ENCODE measurements around the gene PIAS4.

Gene PIAS4

DNA sequence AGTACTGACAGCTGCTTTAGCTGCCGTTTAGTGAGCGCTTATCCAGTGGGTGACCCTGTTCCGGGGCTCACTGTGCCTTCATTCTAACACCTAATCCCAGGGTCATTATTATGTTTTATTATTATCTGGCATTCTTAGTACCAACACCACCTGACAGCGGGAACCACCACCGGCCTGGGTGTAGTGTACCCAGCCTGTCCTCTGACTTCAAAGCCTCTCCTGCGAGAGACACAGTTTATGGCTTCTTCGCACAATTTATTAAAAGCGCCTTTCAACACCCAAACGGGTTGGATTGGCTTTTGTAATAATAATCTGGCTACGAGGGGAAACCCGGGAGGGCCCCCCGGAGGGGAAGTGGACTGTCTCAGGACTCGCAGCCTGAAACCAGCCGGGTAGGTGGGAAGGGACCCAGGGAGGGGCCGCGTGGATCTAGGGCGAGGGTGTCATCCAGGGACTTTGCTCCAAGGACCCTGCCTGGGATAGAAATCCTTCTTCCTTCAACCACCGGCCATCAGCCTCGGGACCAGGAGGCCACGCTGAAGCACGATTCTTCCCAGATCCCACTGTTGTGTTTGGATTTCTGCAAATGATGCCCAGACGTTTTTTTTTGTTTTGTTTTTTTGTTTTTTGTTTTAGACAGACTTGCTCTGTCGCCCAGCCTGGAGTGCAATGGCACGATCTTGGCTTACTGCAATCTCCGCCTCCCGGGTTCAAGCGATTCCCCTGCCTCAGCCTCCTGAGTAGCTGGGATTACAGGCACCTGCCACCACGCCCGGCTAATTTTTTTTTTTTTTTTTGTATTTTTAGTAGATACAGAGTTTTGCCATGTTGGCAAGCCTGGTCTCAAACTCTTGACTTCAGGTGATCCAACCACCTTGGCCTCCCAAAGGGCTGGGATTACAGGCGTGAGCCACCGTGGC, 60.8 kb downstream of the PIAS4 start:
- in situ Hi-C loops (cut with HindIII; ENCODE audit: low sequenced_read_pairs) = no loop called here

DNA sequence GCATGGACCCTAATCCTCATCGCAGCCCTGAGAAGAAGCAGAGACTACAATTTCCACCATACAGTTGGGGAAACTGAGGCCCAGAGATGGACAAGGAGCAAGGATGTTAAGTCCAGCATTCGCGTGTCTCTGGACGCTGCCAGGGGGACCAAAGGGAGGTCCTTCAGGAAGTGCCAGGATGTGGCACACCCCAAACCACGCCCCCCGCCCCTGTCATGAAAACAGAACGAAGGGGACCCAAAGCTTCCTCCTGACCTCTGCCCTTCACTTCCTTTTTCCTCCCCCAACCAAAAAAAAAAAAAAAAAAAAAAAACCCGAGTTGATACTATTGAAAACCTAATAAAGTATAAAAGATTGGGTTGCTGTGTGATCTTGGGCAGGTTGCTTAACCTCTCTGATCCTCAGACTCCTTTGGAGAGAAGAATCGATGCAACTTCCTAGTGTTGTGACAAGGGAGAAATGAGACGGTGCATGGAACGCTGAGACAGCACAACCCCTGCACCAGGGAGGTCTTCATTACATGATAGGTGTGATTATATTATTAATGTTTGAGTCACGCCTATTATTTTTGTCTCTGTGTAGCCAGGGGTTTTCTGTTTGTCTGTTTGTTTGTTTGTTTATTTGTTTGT, 61.9 kb downstream of the PIAS4 start:
- in situ Hi-C loops (cut with HindIII; ENCODE audit: low sequenced_read_pairs) = no loop called here

GRCh38 chr19:4071610-4072009, 64.1 kb downstream of the PIAS4 start:
- in situ Hi-C loops (cut with HindIII; ENCODE audit: low sequenced_read_pairs) = no loop called here

GRCh38 chr19:4075373-4075772, 67.8 kb downstream of the PIAS4 start:
- in situ Hi-C loops (cut with HindIII; ENCODE audit: low sequenced_read_pairs) = no loop called here

GRCh38 chr19:4077007-4077374, 69.5 kb downstream of the PIAS4 start:
- in situ Hi-C loops (cut with HindIII; ENCODE audit: low sequenced_read_pairs) = no loop called here

DNA sequence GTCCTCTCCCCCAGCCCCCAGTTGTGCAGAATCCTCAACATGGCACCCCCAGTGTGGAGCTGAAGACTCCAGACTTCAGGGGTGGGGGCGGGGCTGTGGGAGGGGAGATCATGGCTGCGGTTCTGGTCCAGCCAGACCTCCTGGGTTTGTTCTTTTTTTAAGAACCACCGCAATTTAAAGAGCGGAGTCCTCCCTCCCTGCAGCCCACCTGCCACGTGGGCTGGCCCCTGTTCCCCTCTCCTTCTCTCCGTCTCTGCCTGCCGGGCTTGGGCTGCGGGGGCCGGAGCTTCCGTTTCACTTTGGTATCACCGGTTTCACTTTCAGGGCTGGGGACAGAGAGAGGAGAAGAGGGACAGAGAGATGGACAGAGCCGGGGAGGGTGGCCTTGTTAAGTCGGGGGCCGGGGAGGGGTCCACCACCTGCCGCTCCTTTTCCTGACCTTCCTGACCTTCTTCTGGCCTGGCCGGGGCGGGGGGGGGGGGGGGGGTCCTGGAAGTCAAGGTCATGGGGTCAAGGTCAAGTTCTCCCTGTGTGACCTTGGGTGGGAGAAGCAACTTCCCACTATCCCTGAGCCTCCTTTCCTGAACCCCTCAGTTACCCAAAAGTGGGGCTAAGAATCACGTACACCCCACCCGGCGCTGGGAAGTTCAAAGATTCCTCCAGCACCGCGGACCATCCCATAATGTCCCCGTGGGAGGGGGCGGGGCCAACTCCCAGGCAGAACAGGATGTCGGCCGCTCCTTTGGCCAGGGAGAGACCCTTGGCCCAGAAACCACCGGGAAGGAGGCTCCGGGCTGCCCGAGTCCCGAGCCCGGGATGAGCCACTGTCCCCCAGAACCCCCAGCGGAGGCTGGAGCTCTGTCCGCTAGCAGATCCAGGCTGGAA, 70.5 kb downstream of the PIAS4 start:
- in situ Hi-C loops (cut with HindIII; ENCODE audit: low sequenced_read_pairs) = no loop called here

DNA sequence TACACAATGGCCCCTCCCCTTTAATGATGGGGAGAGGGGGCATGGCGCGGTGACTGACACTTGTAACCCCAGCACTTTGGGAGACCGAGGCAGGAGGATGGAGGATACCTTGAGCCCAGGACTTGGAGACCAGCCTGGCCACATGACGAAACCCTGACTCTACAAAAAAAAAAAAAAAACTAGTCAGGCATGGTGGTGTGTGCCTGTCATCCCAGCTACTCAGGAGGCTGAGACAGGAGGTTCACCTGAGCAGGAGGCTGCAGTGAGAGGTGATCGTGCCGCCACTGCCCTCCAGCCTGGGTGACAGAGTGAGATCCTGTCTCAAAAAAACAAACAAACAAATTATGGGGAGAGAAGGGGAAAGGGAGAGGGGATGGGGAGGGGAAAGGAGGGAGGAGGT, 72.9 kb downstream of the PIAS4 start:
- in situ Hi-C loops (cut with HindIII; ENCODE audit: low sequenced_read_pairs) = no loop called here

- in situ Hi-C loops (cut with HindIII; ENCODE audit: low sequenced_read_pairs) = no loop called here
Observed at GRCh38 chr19:4081441-4082129, 74.0 kb downstream of the PIAS4 start.

DNA sequence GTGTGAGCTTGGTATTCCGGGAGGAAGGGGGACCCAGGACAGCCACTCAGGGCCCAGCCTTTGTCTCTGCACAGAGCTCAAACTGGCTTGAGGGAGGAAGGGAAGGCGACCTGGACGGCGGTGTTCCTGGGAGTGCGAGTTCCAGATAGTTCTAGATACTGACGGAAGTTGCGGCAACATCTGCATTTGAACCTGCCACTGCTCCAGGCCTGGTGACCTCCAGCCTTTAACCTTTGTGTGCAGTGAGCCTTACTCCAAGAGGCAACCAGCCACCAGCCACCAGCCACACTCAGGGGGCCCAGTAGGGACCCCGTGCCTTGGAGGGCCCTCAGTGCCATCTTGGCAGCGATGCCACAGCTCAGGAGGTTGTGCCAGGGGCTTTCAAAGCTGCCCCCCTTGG, 74.6 kb downstream of the PIAS4 start:
- in situ Hi-C loops (cut with HindIII; ENCODE audit: low sequenced_read_pairs) = no loop called here

DNA sequence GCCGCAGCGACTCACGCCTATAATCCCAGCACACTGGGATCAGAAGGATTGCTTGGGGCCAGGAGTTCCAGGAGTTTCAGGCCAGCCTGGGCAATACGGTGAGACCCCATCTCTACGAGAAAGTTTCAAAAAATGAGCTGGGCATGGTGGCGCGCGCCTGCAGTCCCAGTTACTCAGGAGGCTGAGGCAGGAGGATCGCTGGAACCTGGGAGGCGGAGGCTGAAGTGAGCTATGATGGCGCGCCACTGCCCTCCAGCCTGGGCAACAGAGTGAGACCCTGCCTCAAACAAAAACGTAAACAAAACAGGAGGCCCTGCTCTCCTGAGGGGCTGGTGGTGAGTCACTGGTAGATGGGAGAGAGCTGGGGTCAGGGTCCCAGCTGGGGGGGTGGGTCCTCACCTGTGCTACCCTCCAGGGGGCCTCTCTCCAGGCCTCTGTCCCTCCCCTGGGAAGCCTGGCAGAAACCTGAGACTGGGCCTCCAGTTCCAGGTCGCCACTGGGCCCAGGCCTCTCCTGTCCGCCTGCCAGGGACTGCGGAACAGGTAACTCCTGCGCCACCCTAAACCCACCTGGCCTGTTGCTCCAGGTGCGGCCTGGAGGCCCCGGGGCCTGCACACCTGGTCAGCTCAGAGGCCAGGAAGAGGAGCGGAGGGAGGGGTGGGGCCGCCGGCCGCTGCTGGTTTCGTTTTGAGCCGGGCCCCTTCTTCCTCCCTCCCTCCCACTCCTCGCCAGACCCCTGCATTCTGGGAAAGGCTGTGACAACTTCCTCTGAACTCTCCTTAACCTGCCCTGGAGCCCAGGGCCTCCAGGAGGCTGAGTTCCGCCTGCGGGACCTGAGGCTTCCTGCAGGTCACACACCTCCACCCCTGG, 76.4 kb downstream of the PIAS4 start:
- in situ Hi-C loops (cut with HindIII; ENCODE audit: low sequenced_read_pairs) = no loop called here

DNA sequence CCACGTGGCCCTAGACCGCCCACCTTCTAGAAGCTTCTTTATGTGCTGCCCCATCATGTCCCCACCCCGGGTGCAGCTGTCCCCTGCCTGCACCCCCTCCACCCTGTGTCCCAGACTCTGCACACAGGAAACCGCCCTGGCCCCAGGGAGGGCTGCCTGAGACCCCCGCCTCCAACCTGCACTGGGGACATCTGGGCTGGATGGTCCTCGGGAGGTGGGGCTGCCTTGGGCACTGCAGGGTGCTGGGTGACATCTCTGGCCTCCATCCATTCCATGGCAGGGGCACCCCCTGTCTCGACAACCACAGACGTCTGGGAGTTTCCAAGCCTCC, 77.0 kb downstream of the PIAS4 start:
- in situ Hi-C loops (cut with HindIII; ENCODE audit: low sequenced_read_pairs) = no loop called here

- in situ Hi-C loops (cut with HindIII; ENCODE audit: low sequenced_read_pairs) = no loop called here
Observed at GRCh38 chr19:4086411-4086867, 78.9 kb downstream of the PIAS4 start.

DNA sequence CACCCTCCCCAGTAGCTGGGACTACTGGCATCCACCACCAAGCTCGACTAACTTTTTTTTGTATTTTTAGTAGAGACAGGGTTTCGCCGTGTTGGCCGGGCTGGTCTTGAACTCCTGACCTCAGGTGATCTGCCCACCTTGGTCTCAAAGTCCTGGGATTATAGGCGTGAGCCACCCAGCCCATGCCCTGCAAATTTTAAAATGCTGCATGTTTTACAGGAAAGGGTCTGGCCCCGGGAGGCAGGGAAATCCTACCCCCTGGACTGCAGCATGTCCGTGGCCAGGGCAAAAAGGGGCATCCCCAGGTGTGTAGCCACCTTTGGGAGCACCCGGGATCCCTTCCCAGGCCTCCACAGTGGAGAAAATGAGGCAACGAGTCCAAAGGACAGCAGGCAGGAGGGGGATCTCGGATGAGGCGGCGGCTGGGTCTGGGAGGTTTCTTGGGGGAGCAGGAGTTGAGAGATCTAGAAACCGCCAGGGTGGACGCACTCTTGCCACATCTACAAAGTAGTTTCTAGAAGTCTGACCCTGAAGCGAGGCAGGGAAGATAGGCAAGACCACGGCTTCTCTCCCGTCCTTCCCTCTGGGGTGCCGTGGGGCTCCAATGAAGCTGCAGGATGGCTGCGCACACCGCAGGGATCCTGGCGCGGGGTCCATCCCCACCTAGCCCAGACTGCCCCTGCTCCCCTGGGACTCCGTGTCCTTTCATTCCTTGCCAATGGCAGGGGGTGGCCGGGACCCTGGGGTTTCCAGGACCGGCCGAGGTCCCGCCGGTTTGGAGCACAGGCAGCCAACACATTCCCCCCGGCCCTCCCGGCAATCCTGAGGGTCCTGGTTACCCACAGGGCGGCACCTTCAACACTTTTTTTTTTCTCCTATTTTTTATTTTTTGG, 80.5 kb downstream of the PIAS4 start:
- in situ Hi-C loops (cut with HindIII; ENCODE audit: low sequenced_read_pairs) = no loop called here

DNA sequence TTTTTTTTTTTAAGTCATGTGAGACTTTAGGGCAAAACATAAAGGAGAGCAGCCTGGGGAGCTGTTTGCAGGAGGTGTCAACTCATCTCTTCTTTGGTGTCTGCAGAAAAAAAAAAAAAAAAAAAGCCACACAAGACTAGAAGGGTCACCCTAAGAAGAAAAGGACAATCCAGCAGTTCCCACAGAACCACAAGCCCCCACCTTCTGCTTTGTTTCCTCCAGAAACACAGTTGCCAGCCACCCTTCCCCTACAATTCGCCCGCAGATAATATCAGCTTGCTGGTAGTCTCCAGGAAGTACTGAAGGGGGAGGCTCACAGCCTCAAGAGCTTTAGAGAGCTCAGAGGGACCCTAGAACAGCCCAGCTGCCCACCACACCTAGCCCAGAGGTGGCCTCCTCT, 81.4 kb downstream of the PIAS4 start:
- in situ Hi-C loops (cut with HindIII; ENCODE audit: low sequenced_read_pairs) = no loop called here
